NCI-H345 (cell line): Measurements from ENCODE around the gene DSG3.

ENCODE experiments used
- DNase-seq: peaks from one replicate; lab custom pipeline; 2025; lab: John Stamatoyannopoulos, UW

DSG3 gene

DNA sequence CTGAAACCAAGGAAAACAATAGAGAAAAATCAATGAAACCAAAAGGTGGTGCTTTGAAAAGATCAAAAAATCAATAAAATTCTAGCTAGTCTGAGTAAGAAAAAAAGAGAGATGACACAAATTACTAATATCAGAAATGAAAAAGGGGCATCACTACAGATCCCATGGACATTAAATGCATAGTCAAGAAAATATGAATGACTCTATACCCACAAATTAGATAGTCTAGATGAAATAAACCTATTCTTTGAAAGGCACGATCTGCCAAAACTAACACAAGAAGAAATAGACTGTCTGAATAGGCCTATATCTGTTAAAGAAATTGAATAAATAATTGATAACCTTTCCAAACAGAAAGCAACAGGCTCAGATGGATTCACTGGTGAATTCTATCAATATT is 15.2 kb upstream of the DSG3 start:
- DNase-seq: no peak

DNA sequence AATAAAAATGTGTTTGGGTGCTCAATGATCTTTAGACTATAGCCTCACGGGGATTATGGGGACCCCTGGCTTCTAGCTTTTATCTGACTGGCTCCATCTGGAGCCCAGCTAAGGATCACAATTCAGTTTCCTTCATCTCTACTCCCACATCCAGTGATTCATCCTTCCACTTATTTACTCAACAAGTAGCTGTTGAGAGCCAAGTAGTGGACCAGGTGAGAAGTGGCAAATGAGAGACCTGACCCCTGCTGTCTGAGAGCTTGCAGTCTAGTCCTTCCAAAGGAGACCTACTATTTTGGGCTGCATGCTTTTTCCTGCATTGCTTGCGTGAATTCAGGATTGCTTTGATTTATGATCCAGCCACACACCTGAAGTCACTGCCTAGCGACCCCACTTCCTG is 10.7 kb upstream of the DSG3 start:
- DNase-seq: no peak

DNA sequence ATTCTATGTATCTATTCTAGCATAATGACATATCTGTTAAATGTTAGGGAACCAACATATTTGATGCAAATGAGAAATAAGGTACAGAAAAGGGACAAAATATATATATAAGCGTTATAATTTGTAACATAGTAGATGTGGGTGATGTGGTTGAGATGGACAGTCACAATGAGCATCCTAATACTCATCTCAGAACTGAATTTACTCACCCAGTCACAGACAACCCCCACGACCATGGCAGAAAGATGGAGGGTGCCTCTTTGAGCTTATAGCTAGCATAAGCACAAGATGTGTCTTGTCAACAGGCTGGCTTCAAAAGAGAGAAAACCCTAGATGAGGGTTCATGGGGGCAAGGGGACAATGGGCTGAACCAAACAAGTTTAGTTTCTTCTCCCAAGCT is 9.1 kb upstream of the DSG3 start:
- no peak for DNase-seq

DNA sequence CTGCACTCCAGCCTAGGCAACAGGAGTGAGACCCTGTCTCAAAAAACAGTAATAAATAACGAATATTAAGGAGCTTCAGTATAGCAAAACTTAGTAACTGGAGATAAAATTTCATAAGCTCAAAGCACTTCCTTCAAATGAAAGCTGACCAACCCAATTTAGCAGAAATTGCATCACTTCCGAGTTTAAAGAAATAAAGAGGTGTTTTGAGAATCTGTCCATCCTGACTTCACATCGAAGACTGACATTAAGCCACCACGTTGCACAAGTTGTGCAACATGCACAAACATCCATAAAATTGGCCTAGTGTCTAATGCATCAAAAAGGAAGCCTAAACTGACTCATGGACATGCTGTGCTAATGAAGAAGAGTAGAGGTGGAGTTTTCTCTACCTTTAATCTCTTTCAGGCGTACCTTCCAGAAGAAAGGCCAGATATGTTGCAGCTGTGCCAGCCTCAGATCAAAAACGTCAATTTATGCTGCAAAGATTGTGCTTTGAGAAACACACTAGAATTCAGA is 7.7 kb upstream of the DSG3 start:
- no peak for DNase-seq

DNA sequence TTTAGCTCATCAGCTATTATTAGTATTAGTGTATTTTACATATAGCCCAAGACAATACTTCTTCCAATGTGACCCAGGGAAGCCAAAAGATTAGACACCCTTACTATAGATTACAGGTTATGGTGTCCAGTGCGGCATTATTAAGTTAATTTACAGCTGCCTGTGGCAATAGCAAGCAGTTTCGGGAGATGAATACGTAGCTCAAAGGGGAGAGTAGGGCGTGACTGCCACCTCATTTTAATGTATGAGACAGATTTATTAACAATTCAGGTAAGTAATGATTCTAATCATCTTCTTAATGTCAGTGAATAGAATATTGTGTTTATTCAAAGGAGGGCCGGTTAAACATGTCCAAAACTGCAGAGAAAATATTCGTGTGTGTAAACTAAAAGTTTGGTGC is 6.8 kb upstream of the DSG3 start:
- no peak for DNase-seq

DNA sequence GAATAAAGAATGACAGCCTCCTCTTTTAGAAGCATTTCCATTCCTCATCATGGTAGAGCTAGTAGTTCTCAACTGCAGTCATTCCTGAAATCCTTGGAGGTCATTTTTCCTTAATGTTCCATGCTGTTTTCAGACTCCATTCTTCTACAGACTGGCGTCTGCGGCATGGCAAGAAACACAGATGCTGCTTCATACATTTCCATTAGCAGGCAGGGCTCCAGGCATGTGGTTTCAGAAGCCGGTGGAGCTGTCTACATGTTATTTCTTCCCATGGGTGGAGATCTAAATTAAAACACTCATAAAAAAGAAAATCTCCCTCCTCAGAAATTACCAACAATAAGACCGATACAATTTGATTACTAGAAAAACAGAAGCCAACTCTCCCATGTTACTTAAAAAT is 6.0 kb upstream of the DSG3 start:
- DNase-seq: no peak

DNA sequence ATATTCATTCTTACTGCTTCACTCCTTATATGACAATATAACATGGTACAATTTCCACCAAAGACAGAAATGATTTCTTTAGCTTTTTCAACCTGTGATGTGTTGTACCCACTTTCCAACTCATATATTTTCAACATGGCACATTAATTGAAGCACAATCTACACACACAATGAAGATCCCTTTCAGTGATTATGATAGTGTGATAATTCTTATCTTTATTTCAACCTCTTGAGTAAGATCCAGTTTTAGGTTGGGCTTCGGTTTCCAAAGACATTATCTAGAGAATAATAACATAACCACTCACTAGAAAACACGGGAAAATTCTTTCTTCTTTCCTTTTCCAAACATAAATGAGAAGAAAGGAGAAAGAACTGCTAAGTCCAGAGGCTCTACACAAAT is 3.4 kb upstream of the DSG3 start:
- DNase-seq: no peak

DNA sequence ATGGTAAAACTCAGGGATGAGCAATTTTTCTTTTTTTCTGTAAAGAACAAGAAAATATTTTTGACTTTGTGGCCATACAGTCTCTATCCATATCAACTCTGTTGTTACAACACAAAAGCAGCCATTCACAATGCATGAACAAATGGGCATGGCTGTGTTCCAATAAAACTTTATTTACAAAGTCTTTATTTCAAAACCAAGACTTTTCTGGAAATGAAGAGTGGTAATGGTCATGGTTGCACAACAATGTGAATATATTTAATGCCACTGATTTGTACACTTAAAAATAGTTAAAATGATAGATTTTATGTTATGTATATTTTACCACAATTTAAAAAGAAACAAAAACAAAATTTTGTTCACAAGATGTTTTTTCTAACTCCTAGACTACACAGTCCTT is 1.6 kb upstream of the DSG3 start:
- DNase-seq: no peak

DNA sequence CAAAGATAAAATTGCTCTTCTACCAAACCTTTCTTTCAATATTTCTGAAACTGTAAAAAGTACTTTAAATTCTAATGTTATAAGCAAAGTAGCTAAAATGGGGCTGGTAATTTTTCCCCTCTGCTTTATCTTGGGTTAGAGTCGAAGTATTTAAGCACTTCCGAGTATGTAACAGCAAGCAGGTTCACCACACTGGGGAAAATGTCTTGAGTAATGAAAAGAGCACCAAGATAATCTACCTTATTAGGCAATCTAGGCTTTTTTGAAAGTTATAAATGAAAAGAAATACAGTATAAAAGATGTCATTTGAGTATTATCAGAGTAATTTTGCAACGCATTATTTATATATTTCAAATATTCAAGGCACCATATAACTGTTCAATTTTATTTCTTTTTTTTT is 687 bp upstream of the DSG3 start:
- no peak for DNase-seq

DNA sequence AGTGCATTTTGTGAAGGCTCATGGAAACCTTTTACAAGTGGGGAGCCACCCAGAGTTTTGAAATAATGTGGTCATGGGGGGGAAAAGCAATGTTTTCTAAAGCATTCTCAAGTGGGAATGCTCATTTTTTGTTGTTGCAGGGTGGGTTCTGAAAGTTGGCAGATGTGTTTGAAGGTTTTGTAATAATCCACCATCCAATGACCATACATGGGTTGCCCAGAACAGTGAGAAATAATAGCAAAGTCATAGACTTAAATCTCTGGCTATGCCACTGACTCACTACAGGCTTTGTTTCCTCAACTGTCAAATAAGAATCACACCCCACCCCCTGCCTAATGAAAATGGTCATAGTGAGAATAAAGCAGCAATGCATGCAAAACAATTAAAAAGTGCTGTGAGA is 2.9 kb downstream of the DSG3 start:
- DNase-seq: no peak

DNA sequence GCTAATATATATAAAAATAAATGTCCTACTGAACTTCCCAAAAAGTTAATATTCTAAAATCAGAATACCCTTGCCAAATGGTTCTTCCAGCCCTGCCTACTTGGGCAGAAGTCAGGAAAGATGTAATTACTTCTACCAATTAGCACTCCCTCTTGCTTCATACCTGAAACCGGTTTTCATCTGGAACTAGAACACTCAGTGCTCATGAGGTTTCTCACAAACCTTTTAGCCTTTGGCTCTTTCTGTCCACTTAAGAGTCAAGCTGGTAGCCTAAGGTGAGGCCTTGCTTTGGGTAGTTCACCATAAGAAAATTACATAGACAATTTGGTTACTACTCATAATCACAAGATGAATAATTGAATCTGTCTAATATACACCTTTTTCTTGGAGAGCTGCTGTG is 4.1 kb downstream of the DSG3 start:
- DNase-seq: no peak

DNA sequence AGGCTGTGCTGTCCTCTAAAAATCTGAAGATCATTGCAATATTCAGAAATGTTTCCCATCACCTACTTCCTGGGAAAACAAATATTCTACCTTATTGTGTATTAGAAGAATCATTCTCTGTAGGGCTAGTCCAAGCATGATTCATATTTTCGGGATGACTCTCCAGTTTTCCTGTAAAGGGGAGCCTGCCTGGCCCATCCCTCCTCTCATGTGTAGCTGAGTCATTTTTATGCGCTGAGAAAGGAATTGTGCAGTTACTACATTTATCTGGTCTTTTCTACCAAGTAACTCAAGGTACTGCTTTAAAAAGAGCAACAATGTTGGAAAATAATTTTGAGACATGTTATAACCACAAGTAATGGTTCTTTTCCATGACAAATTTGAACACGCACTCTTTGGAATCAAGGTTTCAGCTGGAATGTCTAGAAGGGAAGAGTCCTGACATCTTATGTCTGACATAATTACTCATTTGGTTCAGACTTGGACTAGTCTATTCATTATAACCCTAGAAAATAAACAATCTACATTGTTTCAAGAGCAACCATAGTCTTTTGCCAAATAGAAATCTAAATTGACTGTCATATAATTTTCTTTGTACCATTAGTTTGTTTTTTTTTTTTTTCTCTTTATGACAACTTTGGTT is 6.6 kb downstream of the DSG3 start:
- DNase-seq: no peak

DNA sequence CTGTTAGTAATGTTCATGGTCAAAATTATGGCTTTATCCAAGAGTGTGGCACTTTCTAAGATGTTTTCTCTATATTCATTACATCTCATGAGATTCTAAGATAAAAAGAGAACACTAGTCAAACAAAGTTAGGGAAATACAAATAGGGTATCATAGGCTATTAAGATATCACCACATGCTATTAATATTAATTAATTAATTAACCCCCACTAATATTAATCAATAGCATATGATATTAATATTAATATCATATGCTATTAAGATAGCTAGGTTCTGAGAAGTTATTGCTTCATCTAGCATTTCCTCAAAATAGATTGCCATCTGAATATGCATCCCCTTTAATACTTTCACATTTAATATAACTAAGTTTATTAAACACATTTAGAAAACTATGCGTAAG is 22.1 kb downstream of the DSG3 start:
- DNase-seq: no peak

DNA sequence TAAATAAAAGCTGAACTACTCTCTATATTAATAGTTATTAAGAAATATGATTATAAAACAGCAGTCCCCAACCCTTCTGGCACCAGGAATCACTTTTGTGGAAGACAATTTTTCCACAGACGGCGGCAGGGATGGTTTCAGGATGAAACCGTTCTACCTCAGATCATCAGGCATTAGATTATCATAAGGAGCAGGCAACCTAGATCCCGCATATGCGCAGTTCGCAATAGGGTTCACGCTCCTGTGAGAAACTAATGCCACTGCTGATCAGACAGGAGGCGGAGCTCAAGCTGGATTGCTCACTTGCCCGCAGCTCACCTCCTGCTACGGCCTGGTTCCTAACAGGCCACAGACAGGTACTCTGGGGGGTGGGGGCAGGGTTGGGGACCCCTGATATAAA is 31.1 kb downstream of the DSG3 start:
- no peak for DNase-seq

DNA sequence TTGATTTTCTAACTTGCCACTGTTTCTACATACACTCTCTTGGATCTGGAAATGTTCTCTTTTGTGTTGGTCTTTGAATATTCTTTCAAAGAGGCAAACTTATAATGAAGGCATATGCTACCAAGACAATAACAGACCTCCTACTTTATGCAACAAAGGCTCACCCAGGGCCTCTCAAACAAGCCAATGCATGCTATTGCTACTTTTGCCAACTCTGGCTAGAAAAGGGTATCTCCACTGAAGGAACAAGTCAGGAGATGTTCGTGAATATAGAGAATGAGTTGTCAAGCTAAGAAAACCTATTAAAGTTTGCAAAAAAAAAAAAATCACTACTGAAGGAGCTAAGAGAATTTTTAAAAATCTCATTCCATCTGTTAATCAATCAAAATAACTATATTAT is 34.5 kb downstream of the DSG3 start:
- DNase-seq: no peak

DNA sequence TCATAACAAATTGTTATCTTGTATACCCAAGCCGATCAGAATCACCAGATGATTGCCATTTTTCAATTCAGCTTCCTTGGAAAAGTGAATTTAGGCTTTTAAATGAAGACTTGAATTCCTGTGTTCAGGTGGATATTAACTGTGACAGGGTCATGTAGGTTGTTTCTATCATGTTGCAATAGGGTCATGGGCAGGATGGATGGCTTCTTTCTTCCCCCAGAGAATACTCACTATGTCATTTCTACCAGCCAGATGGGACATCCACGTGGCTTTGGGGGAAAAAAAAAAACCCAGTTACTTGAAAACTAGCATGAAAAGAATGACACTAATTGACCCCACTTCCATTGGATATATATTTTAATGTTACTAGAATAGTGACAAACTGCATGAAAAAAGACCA is 35.9 kb downstream of the DSG3 start:
- DNase-seq: no peak

DNA sequence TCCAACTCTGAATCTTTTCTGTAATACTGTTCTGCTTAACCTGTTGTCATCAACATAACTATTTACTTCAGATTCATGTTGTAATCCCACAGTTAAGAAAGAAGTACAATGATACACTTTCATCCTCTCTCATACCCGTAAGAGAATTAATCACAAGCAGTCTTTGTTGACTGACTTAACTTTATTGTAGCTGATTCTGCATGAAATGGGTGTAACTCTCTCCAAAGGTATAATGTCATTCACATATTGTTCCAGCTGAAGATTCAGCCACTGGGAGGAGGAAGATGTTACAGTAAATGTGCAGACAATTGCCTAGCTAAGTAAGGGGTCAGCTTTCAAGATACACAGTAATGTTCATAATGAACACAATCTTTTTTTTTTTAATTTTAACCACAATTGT is 36.9 kb downstream of the DSG3 start:
- no peak for DNase-seq

DNA sequence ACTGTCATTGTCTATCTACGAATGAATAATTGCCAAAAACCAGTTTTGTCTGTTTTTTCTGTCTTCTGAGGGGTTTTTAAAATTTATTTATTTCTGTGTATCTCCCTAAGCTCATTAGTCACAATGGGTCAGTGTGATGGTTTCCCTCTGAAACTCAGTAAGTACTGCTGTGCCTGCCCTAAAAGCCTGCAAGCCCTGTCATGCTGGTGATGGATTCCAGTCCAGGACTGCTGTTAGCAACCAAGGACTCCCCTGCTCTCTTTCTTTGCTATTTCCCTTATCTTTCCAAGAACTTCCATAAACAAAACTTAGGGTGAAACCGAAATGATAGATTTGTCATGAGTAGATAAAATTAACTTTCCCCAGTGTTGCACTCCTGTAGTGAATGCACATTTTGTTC is 38.6 kb downstream of the DSG3 start:
- no peak for DNase-seq

DNA sequence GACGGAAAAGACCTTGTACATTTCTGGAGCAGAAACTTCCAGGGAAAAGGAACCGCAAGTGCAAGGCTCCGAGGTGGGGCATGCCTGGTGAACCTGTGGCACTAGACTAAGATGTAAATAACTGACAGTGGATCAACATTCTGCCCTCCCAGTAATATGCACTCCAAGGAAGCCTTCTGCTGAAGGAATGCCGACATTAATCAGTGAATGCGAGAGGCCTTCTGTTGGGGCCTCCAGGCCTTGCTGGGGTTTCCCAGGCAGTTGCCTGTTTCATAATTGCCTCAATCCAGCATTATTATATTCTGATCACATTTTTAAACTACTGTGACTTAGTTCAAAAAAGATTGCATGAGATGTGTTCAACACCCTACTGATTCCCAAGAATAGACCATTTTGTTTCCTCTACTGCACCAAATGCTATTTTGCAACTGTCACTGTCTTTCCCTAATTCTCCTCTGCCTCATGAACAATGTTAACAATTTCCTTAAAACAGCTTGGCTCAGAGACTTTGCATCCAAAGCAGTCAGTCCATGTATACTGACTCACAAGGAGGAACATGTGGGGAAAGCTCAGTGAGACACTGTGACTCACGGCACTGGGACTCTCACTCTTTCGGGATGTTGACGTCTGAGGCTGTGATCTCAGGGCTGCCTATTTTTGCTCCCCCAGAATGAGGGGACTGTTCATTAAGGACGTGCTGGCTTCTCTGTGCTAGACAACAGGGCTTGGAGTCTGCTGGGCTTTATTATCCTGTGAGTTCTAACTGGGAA is 39.9 kb downstream of the DSG3 start:
- DNase-seq: no peak

DNA sequence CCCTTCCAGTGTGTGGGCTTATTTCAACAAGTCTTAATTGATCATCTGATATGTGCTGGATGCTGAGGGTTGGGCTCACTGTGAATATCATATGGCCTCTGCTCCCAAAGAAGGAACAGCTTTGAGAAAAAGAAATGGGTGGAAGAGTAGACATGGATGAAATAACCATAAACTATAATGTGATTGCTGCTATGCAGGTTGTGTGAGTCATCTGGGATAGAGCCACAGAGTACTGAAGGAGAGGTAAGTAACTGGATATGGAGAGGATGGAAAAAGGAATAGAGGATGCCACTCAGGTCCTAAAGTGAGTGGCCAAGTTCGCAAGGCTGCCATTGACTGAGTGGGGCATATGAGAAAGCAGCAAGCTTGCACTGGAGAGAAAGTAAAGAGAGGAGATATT is 41.8 kb downstream of the DSG3 start:
- DNase-seq: no peak

DNA sequence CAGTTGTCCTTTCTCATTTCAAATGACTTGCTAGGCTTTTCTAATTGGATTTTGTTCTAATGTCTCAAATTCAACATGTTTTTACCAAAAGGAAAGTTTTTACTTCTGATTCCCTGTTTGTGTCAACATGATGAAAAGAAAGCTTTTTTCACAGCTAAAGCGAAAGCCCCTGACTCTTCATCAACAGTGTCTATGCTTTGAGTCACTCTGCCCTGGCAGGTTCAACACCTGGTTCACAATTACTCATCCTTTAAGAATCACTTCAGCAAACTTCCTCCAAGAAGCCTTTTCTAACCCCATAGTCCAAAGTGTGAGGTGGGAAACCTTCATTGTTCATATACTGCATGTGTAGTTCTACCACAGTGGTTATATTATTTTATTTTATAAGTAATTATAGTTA is 42.8 kb downstream of the DSG3 start:
- DNase-seq: no peak

DNA sequence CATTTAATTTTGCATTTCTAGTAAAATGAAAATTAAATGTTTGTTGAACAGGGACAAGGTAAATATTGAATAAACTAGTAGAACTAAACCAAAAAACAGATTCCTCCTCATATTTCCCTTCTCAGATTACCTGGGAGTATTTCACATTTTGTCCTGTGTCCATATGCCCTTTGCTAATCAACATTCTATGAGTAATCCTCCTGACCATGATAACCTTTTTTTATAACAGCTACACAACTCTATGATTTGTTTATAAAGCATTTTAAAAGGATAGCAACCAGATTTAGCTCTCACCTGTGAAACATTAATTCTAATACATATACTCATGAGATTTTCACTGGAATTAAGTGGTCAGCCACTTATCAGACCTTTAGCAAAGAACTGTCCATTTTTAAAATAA is 43.3 kb downstream of the DSG3 start:
- no peak for DNase-seq

DNA sequence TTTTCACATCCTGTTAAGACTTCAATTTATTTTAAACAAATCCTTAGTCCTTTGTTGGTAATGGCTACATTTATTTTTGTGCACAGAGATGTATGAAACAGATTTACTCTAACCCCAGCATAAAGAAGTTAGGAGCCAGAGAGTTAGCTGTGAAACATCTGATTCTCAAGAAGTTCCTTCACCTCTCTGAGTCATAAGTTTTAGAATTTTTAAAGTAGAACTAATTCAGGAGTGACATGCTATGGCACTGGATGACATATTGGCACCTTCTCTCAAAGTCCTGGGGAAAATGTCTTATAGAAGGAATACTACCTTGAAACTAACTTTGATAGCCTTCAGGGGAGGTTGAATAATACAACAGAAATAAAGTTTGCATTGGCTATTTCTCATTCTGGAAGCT is 44.0 kb downstream of the DSG3 start:
- no peak for DNase-seq

DNA sequence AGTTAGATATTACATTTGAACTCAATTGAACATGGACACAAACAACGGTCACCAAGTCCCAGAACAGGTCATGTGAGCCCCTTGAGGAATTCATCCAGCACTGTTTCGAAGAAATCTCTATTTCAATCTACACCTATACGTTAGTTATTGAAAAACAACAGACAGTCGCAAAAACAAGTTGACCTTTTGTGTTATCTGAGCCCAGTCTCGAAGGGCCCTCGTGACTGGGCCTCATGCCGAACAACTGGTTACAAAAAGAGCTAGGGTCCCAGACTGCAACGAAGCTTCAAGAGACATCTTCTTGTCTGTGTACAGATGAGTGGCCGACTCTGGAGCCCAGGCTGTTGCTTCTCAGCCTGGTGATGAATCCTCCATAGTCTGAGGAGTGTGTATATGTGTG is 45.1 kb downstream of the DSG3 start:
- no peak for DNase-seq
